ENCODE data around the gene LDLRAD3.

The LDLRAD3 gene

GRCh38 chr11:35951680-35952079, 7.8 kb downstream of the LDLRAD3 start:
- Histone ChIP-seq H3K79me2 (ENCODE audit: low read length) (no peaks in the 10 kb centered on the region), H3K27me3 (ENCODE audit: low read depth, low read length) (peaks cover 13% of the 10 kb centered on the region), H3K4me2 (ENCODE audit: low read length) (no peak overlapping the region), H3K36me3 (replicated peaks; ENCODE audit: low read depth, low read length) (no peaks in the 10 kb centered on the region), H3K4me3 (ENCODE audit: low read length) (no peak overlapping the region), H3K9ac (ENCODE audit: low read length) (no peak overlapping the region), H4K20me1 (ENCODE audit: insufficient read depth, low read length) (no peaks in the 10 kb centered on the region), H3K4me1 (ENCODE audit: low read length) (no peaks in the 10 kb centered on the region), H3K9me3 (ENCODE audit: insufficient read depth, low read length) (no peaks in the 10 kb centered on the region), H3K27ac (ENCODE audit: low read length) (no peak overlapping the region), H2AFZ (ENCODE audit: low read depth, low read length) (no peak overlapping the region)
- TF ChIP-seq EZH2phosphoT487 (IDR thresholded peaks at IDR 0.05; ENCODE audit: low read depth) (no peak), CTCF (IDR thresholded peaks at IDR 0.05; ENCODE audit: low read depth, low read length) (no peak)

GRCh38 chr11:35953081-35953760, 9.4 kb downstream of the LDLRAD3 start:
- H3K9me3 ChIP-seq (ENCODE audit: insufficient read depth, low read length) = no peaks in the 10 kb centered on the region
- H2AFZ ChIP-seq (ENCODE audit: low read depth, low read length) = no peak overlapping the region
- no peak overlapping the region for H3K27ac ChIP-seq (ENCODE audit: low read length)
- no peaks in the 10 kb centered on the region for H4K20me1 ChIP-seq (ENCODE audit: insufficient read depth, low read length)
- peaks cover 13% of the 10 kb centered on the region for H3K27me3 ChIP-seq (ENCODE audit: low read depth, low read length)
- no peak overlapping the region for H3K4me2 ChIP-seq (ENCODE audit: low read length)
- no peak for TF ChIP-seq EZH2phosphoT487 (IDR thresholded peaks at IDR 0.05; ENCODE audit: low read depth)
- no peak for TF ChIP-seq CTCF (IDR thresholded peaks at IDR 0.05; ENCODE audit: low read depth, low read length)
- no peaks in the 10 kb centered on the region for H3K4me1 ChIP-seq (ENCODE audit: low read length)
- no peaks in the 10 kb centered on the region for H3K36me3 ChIP-seq (replicated peaks; ENCODE audit: low read depth, low read length)
- no peaks in the 10 kb centered on the region for H3K79me2 ChIP-seq (ENCODE audit: low read length)
- H3K4me3 ChIP-seq (ENCODE audit: low read length) = no peak overlapping the region
- no peak overlapping the region for H3K9ac ChIP-seq (ENCODE audit: low read length)

DNA sequence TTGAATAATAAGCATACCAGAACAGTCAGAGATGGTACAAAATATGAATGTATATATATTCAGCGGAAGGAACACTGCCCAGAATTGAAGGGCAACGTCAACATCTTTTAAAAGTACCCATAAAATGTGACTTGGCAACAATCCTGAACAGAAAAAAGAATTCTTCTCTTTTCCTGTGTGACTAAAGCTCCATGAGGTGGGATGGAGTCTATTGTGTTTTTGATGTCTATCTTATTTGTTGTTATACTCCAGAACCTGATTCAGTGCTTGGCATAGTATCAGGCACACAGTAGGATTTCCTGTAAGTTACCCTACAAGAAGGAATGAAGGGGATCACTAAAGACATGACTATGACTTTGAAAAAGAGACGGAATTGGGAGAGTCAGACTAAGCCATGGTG, 10.3 kb downstream of the LDLRAD3 start:
- Histone ChIP-seq H2AFZ (ENCODE audit: low read depth, low read length) (no peak overlapping the region), H3K4me2 (ENCODE audit: low read length) (no peak overlapping the region), H3K27ac (ENCODE audit: low read length) (no peak overlapping the region), H3K4me1 (ENCODE audit: low read length) (no peaks in the 10 kb centered on the region), H3K4me3 (ENCODE audit: low read length) (no peak overlapping the region), H3K36me3 (replicated peaks; ENCODE audit: low read depth, low read length) (no peaks in the 10 kb centered on the region), H3K79me2 (ENCODE audit: low read length) (no peaks in the 10 kb centered on the region), H3K27me3 (ENCODE audit: low read depth, low read length) (peaks cover 13% of the 10 kb centered on the region), H4K20me1 (ENCODE audit: insufficient read depth, low read length) (no peaks in the 10 kb centered on the region), H3K9ac (ENCODE audit: low read length) (no peak overlapping the region), H3K9me3 (ENCODE audit: insufficient read depth, low read length) (no peaks in the 10 kb centered on the region)
- TF ChIP-seq CTCF (IDR thresholded peaks at IDR 0.05; ENCODE audit: low read depth, low read length) (no peak), EZH2phosphoT487 (IDR thresholded peaks at IDR 0.05; ENCODE audit: low read depth) (no peak)

- Histone ChIP-seq H2AFZ (ENCODE audit: low read depth, low read length) (no peak overlapping the region), H3K9ac (ENCODE audit: low read length) (no peak overlapping the region), H3K4me2 (ENCODE audit: low read length) (no peak overlapping the region), H3K9me3 (ENCODE audit: insufficient read depth, low read length) (no peaks in the 10 kb centered on the region), H3K4me1 (ENCODE audit: low read length) (no peaks in the 10 kb centered on the region), H3K27ac (ENCODE audit: low read length) (no peak overlapping the region), H3K27me3 (ENCODE audit: low read depth, low read length) (peaks cover 3% of the 10 kb centered on the region; the same call in 1 of the 2 replicates), H3K79me2 (ENCODE audit: low read length) (no peaks in the 10 kb centered on the region), H4K20me1 (ENCODE audit: insufficient read depth, low read length) (no peaks in the 10 kb centered on the region), H3K36me3 (replicated peaks; ENCODE audit: low read depth, low read length) (no peaks in the 10 kb centered on the region), H3K4me3 (ENCODE audit: low read length) (no peak overlapping the region)
- no peak for TF ChIP-seq EZH2phosphoT487 (IDR thresholded peaks at IDR 0.05; ENCODE audit: low read depth)
- TF ChIP-seq CTCF (IDR thresholded peaks at IDR 0.05; ENCODE audit: low read depth, low read length) = no peak
These were observed 11.8 kb downstream of the LDLRAD3 start for GRCh38 chr11:35955636-35956035.
